HCT116 (cell line): ENCODE results near the gene ISCU. TPM values are rescaled to one million over a fixed set of nuclear protein-coding genes. Genes with fewer than 3 reads are reported as not detected.

Experiments
- ATAC-seq: fragments of 200-7000 bp; cut with Tn5 transposase; 2 replicates; pipeline ENCODE4 v1.9.1; 2020; ENCODE audit warnings: mild to moderate bottlenecking, moderate library complexity
- BruUV-seq: library from RNA; stranded (reverse); fragments of 400-500 nt; replicated peaks from 2 replicates; lab custom pipeline; 2021; lab: Mats Ljungman, UMichigan
- CTCF ChIA-PET: fragments of 300-600 bp; sonication (Branson Sonifier 250); formaldehyde crosslinking; loops from one replicate; lab custom pipeline; 2021; ENCODE audit warnings: antibody characterized with exemption; lab: Charles Lee
- POLR2A ChIA-PET: fragments of 300-600, 350-600 bp; sonication (Branson Sonifier 250); formaldehyde crosslinking; loops from one replicate; lab custom pipeline; 2021; ENCODE audit warnings: antibody characterized with exemption; lab: Charles Lee
- RAD21 ChIA-PET, 2 experiments: fragments of 300-600 bp; sonication (Branson Sonifier 250); formaldehyde crosslinking; loops; one replicate each; lab custom pipeline; 2023; ENCODE audit warnings: low total read pairs in 2 of 2; ENCODE audit not compliant: uncharacterized antibody in 2 of 2, unreplicated experiment in 2 of 2, low non-redundant PET in 1 of 2; lab: Charles Lee
- DNase-seq: peaks from one replicate; pipeline ENCODE4 v3.0.0-alpha.2; 2010; ENCODE audit warnings: low read depth, low spot score
- H2AFZ ChIP-seq: fragments of 200-600 bp; shearing (Covaris generic), sonication (generic); 2 replicates; pipeline ENCODE4 v1.6.1; 2017; ENCODE audit warnings: low read depth, mixed run types, mixed read lengths, antibody characterized with exemption, low read length; ENCODE audit not compliant: poor library complexity, severe bottlenecking
- H3K27ac ChIP-seq: 2 replicates; pipeline ENCODE4 v1.5.1; 2012; ENCODE audit warnings: low read depth, low read length
- H3K27me3 ChIP-seq: fragments of 200-600 bp; sonication (generic); 2 replicates; pipeline ENCODE4 v1.6.1; 2016; ENCODE audit warnings: mixed run types, low read length, mixed read lengths; ENCODE audit not compliant: insufficient read depth
- H3K36me3 ChIP-seq, 2 experiments: fragments of 200-500 bp in 1 of 2; fragments of 200-600 bp in 1 of 2; sonication (Bioruptor generic) in 1 of 2; sonication (generic) in 1 of 2; 2 replicates each; pipeline versions ENCODE4 v1.5.1 to v1.6.1; 2014 to 2016; ENCODE audit warnings: low read length in 2 of 2, inconsistent platforms in 1 of 2, mixed read lengths in 1 of 2, mixed run types in 1 of 2; ENCODE audit not compliant: insufficient read depth in 2 of 2, control insufficient read depth in 1 of 2
- H3K4me1 ChIP-seq, 2 experiments: fragments of 200-600 bp in 1 of 2; sonication (generic) in 1 of 2; 2 replicates each; pipeline versions ENCODE4 v1.5.1 to v1.6.1; 2012 to 2017; ENCODE audit warnings: low read length in 2 of 2, inconsistent platforms in 1 of 2, mild to moderate bottlenecking in 1 of 2, mixed read lengths in 1 of 2, mixed run types in 1 of 2, moderate library complexity in 1 of 2; ENCODE audit not compliant: insufficient read depth in 2 of 2, control insufficient read depth in 1 of 2
- H3K4me2 ChIP-seq: fragments of 200-600 bp; sonication (generic); 2 replicates; pipeline ENCODE4 v1.6.1; 2017; ENCODE audit warnings: mixed run types, low read length, mixed read lengths
- H3K4me3 ChIP-seq, 2 experiments: fragments of 200-600 bp in 1 of 2; sonication (generic) in 1 of 2; replicated peaks in 1 of 2; 2 replicates each; pipeline ENCODE4 v1.5.1; 2011 to 2016; ENCODE audit warnings: low read length in 2 of 2, control low read depth in 1 of 2, low read depth in 1 of 2, mild to moderate bottlenecking in 1 of 2, mixed read lengths in 1 of 2, mixed run types in 1 of 2
- H3K79me2 ChIP-seq: fragments of 200-600 bp; sonication (generic); 2 replicates; pipeline ENCODE4 v1.6.1; 2017; ENCODE audit warnings: mild to moderate bottlenecking, mixed run types, low read length, moderate library complexity, mixed read lengths; ENCODE audit not compliant: insufficient read depth
- H3K9ac ChIP-seq: fragments of 200-600 bp; sonication (generic); 2 replicates; pipeline ENCODE4 v1.6.1; 2016; ENCODE audit warnings: low read length, mixed read lengths
- H3K9me2 ChIP-seq: fragments of 200-600 bp; sonication (generic), shearing (Covaris generic); 2 replicates; pipeline ENCODE4 v1.6.1; 2017; ENCODE audit warnings: mixed run types, mild to moderate bottlenecking, moderate library complexity; ENCODE audit not compliant: insufficient read depth
- H3K9me3 ChIP-seq, 2 experiments: fragments of 200-500 bp in 1 of 2; fragments of 200-600 bp in 1 of 2; sonication (Bioruptor generic) in 1 of 2; sonication (generic) in 1 of 2; 2 replicates each; pipeline ENCODE4 v1.6.1; 2014 to 2017; ENCODE audit warnings: low read length in 2 of 2, mixed read lengths in 2 of 2, inconsistent platforms in 1 of 2, low read depth in 1 of 2, mild to moderate bottlenecking in 1 of 2, mixed run types in 1 of 2, moderate library complexity in 1 of 2; ENCODE audit not compliant: control insufficient read depth in 1 of 2, insufficient read depth in 1 of 2
- H4K20me1 ChIP-seq: fragments of 200-600 bp; sonication (generic), shearing (Covaris generic); 2 replicates; pipeline ENCODE4 v1.6.1; 2017; ENCODE audit warnings: mixed run types, mild to moderate bottlenecking, moderate library complexity; ENCODE audit not compliant: insufficient read depth
- CBX3 ChIP-seq: IDR thresholded peaks from 2 replicates; pipeline ENCODE4 v1.6.1; 2012; ENCODE audit warnings: low read depth
- CTCF ChIP-seq, 3 experiments: fragments of 200-600 bp in 1 of 3; sonication (generic) in 1 of 3; IDR thresholded peaks in 2 of 3; conservative IDR thresholded peaks in 1 of 3; 2 replicates each; pipeline ENCODE4 v1.5.1; 2012 to 2017; ENCODE audit warnings: low read depth in 2 of 3, low read length in 2 of 3, antibody characterized with exemption in 1 of 3, borderline replicate concordance in 1 of 3, control low read depth in 1 of 3, mild to moderate bottlenecking in 1 of 3, mixed read lengths in 1 of 3, mixed run types in 1 of 3, moderate library complexity in 1 of 3; ENCODE audit not compliant: insufficient read depth in 1 of 3
- EGR1 ChIP-seq: IDR thresholded peaks from 2 replicates; pipeline ENCODE4 v1.6.1; 2012; ENCODE audit warnings: low read depth
- ELF1 ChIP-seq: IDR thresholded peaks from 2 replicates; pipeline ENCODE4 v1.6.1; 2012; ENCODE audit warnings: low read depth, borderline replicate concordance
- EZH2 ChIP-seq: fragments of 200-600 bp; sonication (generic); IDR thresholded peaks from 2 replicates; pipeline ENCODE4 v1.6.1; 2017; ENCODE audit warnings: antibody characterized with exemption, mixed run types
- EZH2phosphoT487 ChIP-seq: fragments of 200-600 bp; IDR thresholded peaks from 2 replicates; pipeline ENCODE4 v1.6.1; 2018; ENCODE audit warnings: antibody characterized with exemption, borderline replicate concordance
- FOSL1 ChIP-seq: IDR thresholded peaks from 2 replicates; pipeline ENCODE4 v1.6.1; 2012; ENCODE audit warnings: low read depth
- POLR2A ChIP-seq: IDR thresholded peaks from 2 replicates; pipeline ENCODE4 v1.7.0; 2011; ENCODE audit warnings: borderline replicate concordance; ENCODE audit not compliant: insufficient read depth, insufficient read length; ENCODE audit errors: extremely low read depth
- SP1 ChIP-seq: IDR thresholded peaks from 2 replicates; pipeline ENCODE4 v1.6.1; 2012; ENCODE audit warnings: low read depth
- SRF ChIP-seq: IDR thresholded peaks from 2 replicates; pipeline ENCODE4 v1.6.1; 2012; ENCODE audit warnings: low read depth
- YY1 ChIP-seq: IDR thresholded peaks from 2 replicates; pipeline ENCODE4 v1.6.1; 2011; ENCODE audit warnings: low read length, low read depth, moderate library complexity, mild to moderate bottlenecking; ENCODE audit not compliant: insufficient replicate concordance; ENCODE audit errors: extremely low read depth
- ZBTB33 ChIP-seq: IDR thresholded peaks from 2 replicates; pipeline ENCODE4 v1.6.1; 2011; ENCODE audit warnings: mild to moderate bottlenecking, low read length, moderate library complexity; ENCODE audit not compliant: insufficient replicate concordance; ENCODE audit errors: extremely low read depth
- ZFX ChIP-seq: fragments of 450-650 bp; IDR thresholded peaks from 2 replicates; pipeline ENCODE4 v1.6.1; 2017
- ZNF274 ChIP-seq: fragments of 200-500 bp; sonication (Bioruptor generic); IDR thresholded peaks from 2 replicates; pipeline ENCODE4 v1.6.1; 2014; ENCODE audit warnings: mild to moderate bottlenecking, low read depth, low read length, inconsistent platforms
- intact Hi-C: fragments of 100-400 bp; cut with micrococcal nuclease; formaldehyde crosslinking; loops from 2 replicates; pipeline ENCODE4 v1.10.0; 2022
- total RNA-seq: library from RNA; stranded (reverse); gene quantifications from one replicate; pipeline ENCODE4 v1.2.1, GENCODE V29; 2021; ENCODE audit not compliant: unreplicated experiment
- TF ChIP-seq, protein P1 (sequence below): IDR thresholded peaks from 2 replicates; pipeline ENCODE4 v1.6.1; 2012

Gene ISCU
- total RNA-seq, 1 experiment from 2014 or later: 89.6 TPM

DNA sequence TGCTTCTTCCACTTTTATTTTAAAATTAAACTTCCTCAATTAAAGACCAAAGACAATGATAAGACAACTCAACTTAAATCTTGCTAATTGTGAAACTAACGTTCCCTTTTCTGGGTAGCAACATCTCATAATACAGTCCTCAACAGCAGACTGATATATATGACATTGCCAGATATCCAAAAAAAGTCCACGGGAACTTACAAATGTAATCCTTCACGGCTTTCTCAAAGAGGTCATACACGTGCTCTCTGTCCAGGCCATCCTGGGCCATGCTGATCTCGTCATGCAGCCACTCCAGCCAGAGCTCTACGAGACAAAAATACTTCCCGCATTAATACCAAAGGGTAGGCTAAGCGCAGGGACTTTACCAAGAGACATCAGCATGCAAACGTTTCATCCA is 14.7 kb upstream of the ISCU start:
- Histone ChIP-seq H3K27ac (no peak overlapping the region), H3K79me2 (peaks cover 93% of the 10 kb centered on the region), H3K9me2 (no peaks in the 10 kb centered on the region), H3K9ac (no peak overlapping the region), H3K4me1 (no peaks in the 10 kb centered on the region), H4K20me1 (peaks cover 20% of the 10 kb centered on the region; the same call in 1 of the 2 replicates), H3K4me2 (no peak overlapping the region), H3K9me3 (no peaks in the 10 kb centered on the region), H3K36me3 (peaks cover 32 to 38% of the 10 kb centered on the region in 2 experiments), H2AFZ (no peak overlapping the region), H3K4me3 (no peak overlapping the region), H3K27me3 (no peaks in the 10 kb centered on the region)
- ChIA-PET POLR2A (no interaction called here), RAD21 (no interaction called here), CTCF (no interaction called here)
- ATAC-seq (no peak), DNase-seq (no peak)
- no TSS peak for BruUV-seq
- TF ChIP-seq EZH2: no peak
- TF ChIP-seq ZBTB33: no peak
- TF ChIP-seq EZH2phosphoT487: no peak
- no peak for TF ChIP-seq ZNF274
- no peak for TF ChIP-seq SP1
- TF ChIP-seq FOSL1: no peak
- no peak for TF ChIP-seq CTCF (IDR thresholded peaks at IDR 0.05 in 2 of 3, conservative IDR thresholded peaks at IDR 0.05 in 1 of 3; ENCODE audit: borderline replicate concordance in 1 of 3, insufficient read depth in 1 of 3, low read depth in 2 of 3, low read length in 2 of 3)
- TF ChIP-seq CBX3: no peak
- no peak for TF ChIP-seq SRF
- no peak for TF ChIP-seq ZFX
- no peak for TF ChIP-seq YY1
- no peak for TF ChIP-seq ELF1
- TF ChIP-seq EGR1: no peak
- TF ChIP-seq, protein P1, sequence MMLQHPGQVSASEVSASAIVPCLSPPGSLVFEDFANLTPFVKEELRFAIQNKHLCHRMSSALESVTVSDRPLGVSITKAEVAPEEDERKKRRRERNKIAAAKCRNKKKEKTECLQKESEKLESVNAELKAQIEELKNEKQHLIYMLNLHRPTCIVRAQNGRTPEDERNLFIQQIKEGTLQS: no peak
- TF ChIP-seq POLR2A: no peak
- intact Hi-C loops: no loop called here
